Measurements from ENCODE around the gene TRAPPC6A.

The TRAPPC6A gene

GRCh38 chr19:45146251-45146650 is 31.8 kb downstream of the TRAPPC6A start:
- DNase-seq: no peak

- DNase-seq: no peak
Measured at GRCh38 chr19:45145270-45146189, 32.5 kb downstream of the TRAPPC6A start.

DNA sequence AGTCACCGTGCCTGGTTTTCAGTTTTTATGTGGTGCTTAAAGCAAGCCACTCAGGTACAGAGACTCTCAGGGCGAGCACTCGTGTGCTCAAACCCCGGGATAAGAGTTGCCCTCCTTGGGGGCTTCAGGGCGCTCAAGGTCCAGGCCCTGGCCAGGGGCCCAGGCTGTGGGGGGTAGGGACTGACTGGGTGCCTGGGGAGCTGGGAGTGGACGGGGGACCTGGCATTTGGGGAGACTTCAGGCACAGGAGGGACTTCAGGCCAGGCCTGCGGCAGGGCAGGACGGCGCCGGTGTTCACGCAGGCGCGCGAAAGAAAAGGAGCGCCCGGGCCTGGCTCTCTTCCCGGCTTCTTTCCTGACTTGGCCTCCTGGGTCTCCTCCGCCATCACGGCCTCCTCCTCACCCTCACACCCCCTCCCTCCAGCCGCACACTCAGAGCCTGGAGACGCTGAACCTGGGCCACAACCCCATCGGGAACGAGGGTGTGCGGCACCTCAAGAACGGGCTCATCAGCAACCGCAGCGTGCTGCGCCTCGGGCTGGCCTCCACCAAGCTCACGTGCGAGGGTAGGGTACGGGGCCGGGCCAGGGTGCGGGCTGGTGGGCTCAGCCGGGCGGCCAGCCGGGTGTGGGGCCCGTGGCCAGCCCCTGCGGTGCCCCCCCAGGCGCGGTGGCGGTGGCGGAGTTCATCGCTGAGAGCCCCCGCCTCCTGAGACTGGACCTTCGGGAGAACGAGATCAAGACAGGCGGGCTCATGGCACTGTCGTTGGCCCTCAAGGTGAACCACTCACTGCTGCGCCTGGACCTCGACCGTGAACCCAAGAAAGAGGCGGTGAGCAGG is 33.4 kb downstream of the TRAPPC6A start:
- DNase-seq: no peak

- no peak for DNase-seq
Measured at GRCh38 chr19:45142726-45143110, 35.3 kb downstream of the TRAPPC6A start.

DNA sequence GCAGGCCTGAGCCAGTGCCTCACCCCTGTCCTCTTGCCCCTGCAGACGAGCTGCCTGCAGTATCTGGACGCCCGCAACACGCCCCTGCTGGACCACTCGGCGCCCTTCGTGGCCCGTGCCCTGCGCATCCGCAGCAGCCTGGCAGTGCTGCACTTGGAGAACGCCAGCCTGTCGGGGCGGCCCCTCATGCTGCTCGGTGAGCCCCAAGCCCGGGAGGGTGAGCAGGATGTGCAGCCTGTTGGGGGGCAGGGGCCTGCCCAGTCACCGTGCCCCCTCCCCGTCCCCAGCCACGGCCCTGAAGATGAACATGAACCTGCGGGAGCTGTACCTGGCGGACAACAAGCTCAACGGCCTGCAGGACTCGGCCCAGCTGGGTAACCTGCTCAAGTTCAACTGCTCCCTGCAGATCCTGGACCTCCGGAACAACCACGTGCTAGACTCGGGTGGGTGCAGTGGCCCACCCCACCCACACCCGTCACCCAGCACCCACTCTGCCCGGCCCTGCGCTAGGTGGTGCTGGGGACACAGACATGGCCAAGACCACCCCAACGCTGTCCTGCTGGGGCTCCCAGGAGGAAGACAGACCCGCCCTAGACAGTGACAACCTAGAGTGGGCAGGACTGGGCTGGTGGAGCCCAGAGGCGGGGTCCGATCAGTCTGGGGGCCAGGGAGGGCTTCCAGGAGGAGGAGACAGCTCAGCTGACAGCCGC is 35.9 kb downstream of the TRAPPC6A start:
- DNase-seq: no peak

GRCh38 chr19:45141203-45141900 is 36.7 kb downstream of the TRAPPC6A start:
- DNase-seq: no peak

DNA sequence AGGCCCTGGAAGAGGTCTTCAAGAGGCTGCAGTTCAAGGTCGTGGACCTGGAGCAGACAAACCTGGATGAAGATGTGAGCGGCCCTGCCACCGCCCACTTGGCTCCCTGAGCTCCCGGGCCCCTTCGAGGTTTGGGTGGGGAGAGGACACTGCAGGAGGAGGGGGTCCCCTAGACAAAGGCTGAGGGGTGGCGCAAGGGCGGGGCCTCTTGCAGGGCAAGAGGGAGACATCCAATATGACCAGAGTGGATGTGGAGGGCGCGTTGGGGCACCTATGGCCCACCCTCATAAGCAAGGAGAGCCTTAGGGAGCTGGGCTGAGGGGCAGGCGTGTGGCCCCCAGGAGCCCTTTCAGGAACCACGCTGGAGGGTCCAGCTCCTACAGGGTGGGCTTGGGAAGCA is 37.5 kb downstream of the TRAPPC6A start:
- DNase-seq: no peak

GRCh38 chr19:45140144-45140503 is 37.9 kb downstream of the TRAPPC6A start:
- DNase-seq: no peak

GRCh38 chr19:45139286-45140143 is 38.5 kb downstream of the TRAPPC6A start:
- no peak for DNase-seq

GRCh38 chr19:45138303-45138751 is 39.7 kb downstream of the TRAPPC6A start:
- DNase-seq: no peak

- DNase-seq: no peak
Measured at GRCh38 chr19:45137179-45137761, 40.8 kb downstream of the TRAPPC6A start.

GRCh38 chr19:45136507-45137178 is 41.4 kb downstream of the TRAPPC6A start:
- no peak for DNase-seq

DNA sequence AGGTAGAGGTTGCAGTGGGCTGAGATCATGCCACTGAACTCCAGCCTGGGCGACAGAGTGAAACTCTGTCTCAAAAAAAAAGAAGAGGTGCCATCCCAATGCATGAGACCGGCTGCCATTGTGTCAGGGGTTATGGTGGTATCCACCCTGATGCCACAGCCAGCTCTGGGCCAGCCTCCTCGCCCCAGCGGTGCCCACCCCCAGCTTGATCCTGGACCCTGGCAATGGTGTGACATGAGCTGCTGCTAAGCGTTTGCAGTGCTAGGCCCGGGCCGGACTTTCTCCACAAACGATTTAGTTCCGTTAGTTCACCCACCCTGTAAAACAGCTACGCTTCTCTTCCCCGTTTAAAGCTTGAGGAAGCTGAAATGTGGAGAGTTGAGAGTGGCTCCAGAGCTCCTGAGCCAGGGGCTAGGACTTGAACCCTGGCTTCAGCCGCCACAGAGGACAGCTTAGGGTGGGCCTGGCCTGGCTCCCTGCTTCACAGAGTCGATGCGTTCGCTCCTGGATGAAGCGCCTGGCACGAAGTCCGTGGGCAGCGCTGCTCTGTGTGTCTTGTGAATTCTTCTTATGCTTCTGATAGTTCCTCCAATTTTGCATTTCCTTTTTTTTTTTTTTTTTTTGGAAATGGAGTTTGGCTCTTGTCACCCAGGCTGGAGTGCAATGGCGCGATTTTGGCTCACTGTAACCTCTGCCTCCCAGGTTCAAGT is 42.7 kb downstream of the TRAPPC6A start:
- DNase-seq: no peak

GRCh38 chr19:45133661-45134060 is 44.4 kb downstream of the TRAPPC6A start:
- no peak for DNase-seq

DNA sequence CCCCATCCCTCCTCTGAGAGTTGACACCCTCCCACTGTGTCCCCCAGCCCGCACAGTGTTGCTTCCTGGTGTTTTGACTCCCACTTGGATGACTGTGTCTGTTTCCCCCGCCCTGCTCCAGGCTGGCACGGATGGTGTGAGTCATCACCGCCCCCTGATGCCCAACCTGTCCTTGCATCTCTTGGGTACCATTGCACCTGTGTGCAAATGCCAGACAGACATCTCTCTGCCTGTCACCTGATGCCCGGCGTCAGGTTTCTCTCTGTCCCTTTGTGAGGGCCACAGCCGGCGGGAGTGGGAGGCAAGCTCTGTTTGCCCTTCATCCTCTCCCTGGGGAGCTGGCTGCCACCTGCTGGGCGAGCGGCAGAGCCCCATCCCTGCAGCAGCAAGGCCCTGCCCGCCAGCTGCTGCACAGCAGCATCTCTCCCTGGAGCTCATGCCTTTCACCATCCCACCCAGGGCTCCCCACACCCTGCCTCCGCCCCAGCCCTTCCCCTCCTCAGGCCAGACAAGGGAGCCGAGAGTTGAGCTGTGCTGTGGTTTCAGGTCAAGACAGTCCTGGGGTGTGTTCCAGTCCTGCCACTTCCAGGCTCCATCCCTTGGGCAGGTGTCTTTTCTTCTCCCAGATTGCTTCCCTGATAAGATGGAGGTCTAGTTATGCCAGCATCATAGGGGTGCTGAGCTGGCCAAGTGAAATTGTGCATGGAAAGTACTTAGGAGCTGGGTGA is 47.0 kb downstream of the TRAPPC6A start:
- DNase-seq: peak; percentile 98

GRCh38 chr19:45130236-45130635 is 47.8 kb downstream of the TRAPPC6A start:
- no peak for DNase-seq

- DNase-seq: no peak
Measured at GRCh38 chr19:45128806-45129205, 49.2 kb downstream of the TRAPPC6A start.

GRCh38 chr19:45128146-45128545 is 49.9 kb downstream of the TRAPPC6A start:
- no peak for DNase-seq

DNA sequence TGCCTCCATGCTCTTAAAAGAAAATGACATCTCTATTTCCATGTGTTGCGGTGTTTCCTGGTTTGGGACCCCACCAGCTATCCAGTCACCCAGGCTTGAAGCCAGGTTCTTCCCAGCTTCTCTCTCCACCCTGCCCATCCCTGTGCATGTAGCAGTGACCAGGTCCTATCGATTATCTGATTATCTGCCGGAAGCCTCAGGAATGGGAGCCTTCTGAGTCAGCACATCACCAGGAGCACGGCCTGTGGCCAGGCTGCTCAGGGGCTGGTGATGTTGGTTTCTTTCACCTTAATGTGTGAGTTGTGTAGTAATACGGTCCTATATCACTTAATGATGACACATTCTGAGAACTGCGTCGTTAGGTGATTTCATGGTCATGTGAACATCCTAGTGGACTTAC is 51.4 kb downstream of the TRAPPC6A start:
- DNase-seq: no peak

Measured in NCI-H510A (cell line).